CD14-positive monocyte (primary cell): ENCODE data around the gene UNC5A. TPM values are rescaled to one million over a fixed set of nuclear protein-coding genes. Genes with fewer than 3 reads are reported as not detected.
A peak's percentile ranks its signal among the peaks of the same experiment; 100 is the strongest.

Experiments used
- DNase-seq, 3 donors: peaks; one replicate each; pipeline ENCODE4 v3.0.0-alpha.2; 2011 to 2022
- H2AFZ ChIP-seq: 2 replicates; pipeline ENCODE4 v1.6.0; 2012; ENCODE audit warnings: mild to moderate bottlenecking, low read depth, low read length, inconsistent platforms; ENCODE audit not compliant: insufficient read depth, poor library complexity, severe bottlenecking
- H3K27ac ChIP-seq, 2 donors: 1 replicate in 1 of 2; 2 replicates in 1 of 2; pipeline ENCODE4 v1.5.1; 2012 to 2013; ENCODE audit warnings: low read length in 2 of 2, control low read depth in 1 of 2, inconsistent platforms in 1 of 2, low read depth in 1 of 2, mild to moderate bottlenecking in 1 of 2
- H3K27me3 ChIP-seq, 2 donors: one replicate each; pipeline versions ENCODE4 v1.6.0 to v1.6.1; 2011 to 2013; ENCODE audit warnings: low read length in 2 of 2; ENCODE audit not compliant: control insufficient read depth in 2 of 2, insufficient read depth in 2 of 2
- H3K36me3 ChIP-seq, 2 donors: replicated peaks in 1 of 2; 1 replicate in 1 of 2; 2 replicates in 1 of 2; pipeline versions ENCODE4 v1.5.1 to v1.6.1; 2012 to 2013; ENCODE audit warnings: low read length in 2 of 2, control low read depth in 1 of 2, inconsistent platforms in 1 of 2, mild to moderate bottlenecking in 1 of 2; ENCODE audit not compliant: insufficient read depth in 2 of 2, control insufficient read depth in 1 of 2
- H3K4me1 ChIP-seq, 2 donors: 1 replicate in 1 of 2; 2 replicates in 1 of 2; pipeline versions ENCODE4 v1.5.1 to v1.6.1; 2012 to 2013; ENCODE audit warnings: low read length in 2 of 2, control low read depth in 1 of 2, inconsistent platforms in 1 of 2, mild to moderate bottlenecking in 1 of 2, moderate library complexity in 1 of 2; ENCODE audit not compliant: insufficient read depth in 2 of 2, control insufficient read depth in 1 of 2
- H3K4me2 ChIP-seq: replicated peaks from 2 replicates; pipeline ENCODE3; 2012; ENCODE audit warnings: low read length, moderate library complexity, mild to moderate bottlenecking; ENCODE audit not compliant: poor library complexity, severe bottlenecking; ENCODE audit errors: extremely low read depth
- H3K4me3 ChIP-seq, 3 experiments: fragments of 200-600 bp in 1 of 3; sonication (generic) in 1 of 3; replicated peaks in 1 of 3; 1 replicate in 2 of 3; 2 replicates in 1 of 3; pipeline ENCODE4 v1.5.1; 2011 to 2013; ENCODE audit warnings: low read length in 3 of 3, mild to moderate bottlenecking in 3 of 3, control low read depth in 2 of 3, low read depth in 2 of 3, inconsistent platforms in 1 of 3, moderate library complexity in 1 of 3
- H3K79me2 ChIP-seq: 2 replicates; pipeline ENCODE4 v1.6.0; 2012; ENCODE audit warnings: mild to moderate bottlenecking, control low read depth, inconsistent platforms, low read length, moderate library complexity; ENCODE audit not compliant: insufficient read depth
- H3K9ac ChIP-seq: 2 replicates; pipeline ENCODE4 v1.6.0; 2017; ENCODE audit warnings: low read length, mild to moderate bottlenecking; ENCODE audit not compliant: insufficient read depth, poor library complexity, severe bottlenecking
- H3K9me3 ChIP-seq, 2 donors: replicated peaks in 1 of 2; 1 replicate in 1 of 2; 2 replicates in 1 of 2; pipeline versions ENCODE4 v1.5.1 to v1.6.1; 2012 to 2013; ENCODE audit warnings: low read length in 2 of 2, control low read depth in 1 of 2; ENCODE audit not compliant: control insufficient read depth in 1 of 2, insufficient read depth in 1 of 2
- H4K20me1 ChIP-seq: 2 replicates; pipeline ENCODE4 v1.6.0; 2012; ENCODE audit warnings: mild to moderate bottlenecking, low read length, control low read depth, moderate library complexity; ENCODE audit not compliant: insufficient read depth
- H3K27ac Mint-ChIP-seq, 7 donors: one replicate each; pipeline ENCODE4 v1.8.0; 2020; ENCODE audit warnings: mild to moderate bottlenecking in 7 of 7, mixed read lengths in 7 of 7, moderate library complexity in 6 of 7, inconsistent platforms in 2 of 7
- H3K27me3 Mint-ChIP-seq, 3 donors: one replicate each; pipeline ENCODE4 v1.8.0; 2021 to 2022; ENCODE audit warnings: low read depth in 3 of 3, mild to moderate bottlenecking in 3 of 3, mixed read lengths in 3 of 3, moderate library complexity in 3 of 3, inconsistent platforms in 1 of 3
- H3K36me3 Mint-ChIP-seq, 2 donors: one replicate each; pipeline ENCODE4 v1.8.0; 2020; ENCODE audit warnings: mixed read lengths in 2 of 2, inconsistent platforms in 1 of 2, mild to moderate bottlenecking in 1 of 2
- H3K4me1 Mint-ChIP-seq: one replicate; pipeline ENCODE4 v1.8.0; 2020; ENCODE audit warnings: mild to moderate bottlenecking, mixed read lengths
- H3K4me3 Mint-ChIP-seq, 2 donors: one replicate each; pipeline ENCODE4 v1.8.0; 2020; ENCODE audit warnings: mild to moderate bottlenecking in 2 of 2, mixed read lengths in 2 of 2, moderate library complexity in 1 of 2
- H3K9me3 Mint-ChIP-seq, 7 donors: one replicate each; pipeline ENCODE4 v1.8.0; 2020 to 2022; ENCODE audit warnings: mixed read lengths in 7 of 7, mild to moderate bottlenecking in 6 of 7, moderate library complexity in 6 of 7, inconsistent platforms in 2 of 7
- CTCF ChIP-seq: fragments of 200-600 bp; IDR thresholded peaks from one replicate; pipeline ENCODE4 v1.8.0; 2022; ENCODE audit warnings: antibody characterized with exemption, mild to moderate bottlenecking
- WGBS: methylation state at CpG from one replicate; pipeline ENCODE4 v1.1.5; 2013; ENCODE audit warnings: missing lambda C conversion rate; ENCODE audit not compliant: insufficient coverage; 5-methylcytosine and 5-hydroxymethylcytosine counted together
- intact Hi-C, 2 donors: fragments of 100-400 bp; cut with micrococcal nuclease; formaldehyde crosslinking; loops; one replicate each; pipeline versions ENCODE4 v1.15.0 to v1.15.1; 2023
- polyA plus RNA-seq, 3 donors: library from polyadenylated mRNA; depleted of rRNA in 1 of 3; unstranded in 2 of 3; stranded (reverse) in 1 of 3; fragments of 300-500 nt in 2 of 3; fragments of >200 nt in 1 of 3; fragmentation: Illumina TruSeq in 2 of 3; gene quantifications; 1 replicate in 2 of 3; 2 replicates in 1 of 3; pipeline ENCODE4 v1.2.3, GENCODE V29; 2012 to 2021

UNC5A gene
- polyA plus RNA-seq, 3 donors, result 0.03 to 0.07 TPM; not detected in 1

GRCh38 chr5:176796411-176796810 is 13.9 kb upstream of the UNC5A start:
- H3K27me3 ChIP-seq, result peaks cover 0 to 9% of the 10 kb centered on the region in 2 donors
- no peak overlapping the region for H3K9ac ChIP-seq
- Mint-ChIP-seq H3K36me3 (no peaks in the 10 kb centered on the region), H3K27ac (no peak overlapping the region), H3K27me3 (peaks cover 21 to 36% (median 22%) of the 10 kb centered on the region in 3 donors), H3K4me1 (no peaks in the 10 kb centered on the region), H3K4me3 (no peak overlapping the region), H3K9me3 (no peaks in the 10 kb centered on the region)
- intact Hi-C loops, result no loop called here
- H3K27ac ChIP-seq, result no peak overlapping the region
- 48% methylated on average over 5 of the region's 9 CpGs for WGBS
- no peaks in the 10 kb centered on the region for H3K36me3 ChIP-seq
- H3K9me3 ChIP-seq, result no peaks in the 10 kb centered on the region
- H3K4me2 ChIP-seq, result no peak overlapping the region
- no peak overlapping the region for H2AFZ ChIP-seq
- no peak for TF ChIP-seq CTCF
- DNase-seq, result no peak
- no peak overlapping the region for H3K4me3 ChIP-seq
- H3K79me2 ChIP-seq, result no peaks in the 10 kb centered on the region
- no peaks in the 10 kb centered on the region for H4K20me1 ChIP-seq
- no peaks in the 10 kb centered on the region for H3K4me1 ChIP-seq

- Mint-ChIP-seq H3K4me3 (peak overlapping the region in 1 of 2 donors; percentile 2), H3K4me1 (no peaks in the 10 kb centered on the region), H3K9me3 (no peaks in the 10 kb centered on the region), H3K27ac (no peak overlapping the region), H3K27me3 (peaks cover 19 to 36% (median 22%) of the 10 kb centered on the region in 3 donors), H3K36me3 (no peaks in the 10 kb centered on the region)
- Histone ChIP-seq H3K27me3 (peaks cover 0 to 9% of the 10 kb centered on the region in 2 donors), H2AFZ (no peak overlapping the region), H3K27ac (no peak overlapping the region), H3K4me2 (no peak overlapping the region), H3K4me1 (no peaks in the 10 kb centered on the region), H3K36me3 (no peaks in the 10 kb centered on the region), H3K4me3 (no peak overlapping the region), H3K9ac (no peak overlapping the region), H3K9me3 (no peaks in the 10 kb centered on the region), H3K79me2 (no peaks in the 10 kb centered on the region), H4K20me1 (no peaks in the 10 kb centered on the region)
- intact Hi-C loops, result no loop called here
- TF ChIP-seq CTCF, result no peak
- no CpG with 5 or more reads among the region's 2 CpGs for WGBS
- no peak for DNase-seq
These were observed 13.4 kb upstream of the UNC5A start for GRCh38 chr5:176796970-176797369.
